H9 (cell line): ENCODE data around the gene KISS1R. TPM values are rescaled to one million over a fixed set of nuclear protein-coding genes. Genes with fewer than 3 reads are reported as not detected.

Experiments used
- DNase-seq: peaks from one replicate; pipeline ENCODE4 v3.0.0-alpha.2; 2017
- H2AFZ ChIP-seq: one replicate; pipeline ENCODE4 v1.6.1; 2013; ENCODE audit warnings: mild to moderate bottlenecking, low read length, control low read depth, moderate library complexity
- H2AK5ac ChIP-seq: 2 replicates; pipeline ENCODE4 v1.6.1; 2013; ENCODE audit warnings: low read length, control low read depth, mixed read lengths; ENCODE audit not compliant: insufficient read length
- H2BK120ac ChIP-seq: one replicate; pipeline ENCODE4 v1.6.1; 2013; ENCODE audit warnings: low read depth, mild to moderate bottlenecking, low read length, control low read depth, inconsistent platforms; ENCODE audit not compliant: poor library complexity, severe bottlenecking
- H2BK12ac ChIP-seq: 2 replicates; pipeline ENCODE4 v1.6.1; 2013; ENCODE audit warnings: low read length, control low read depth, mixed read lengths, low read depth; ENCODE audit not compliant: insufficient read length
- H2BK15ac ChIP-seq: 2 replicates; pipeline ENCODE4 v1.6.1; 2013; ENCODE audit warnings: low read depth, low read length, control low read depth
- H2BK20ac ChIP-seq: one replicate; pipeline ENCODE4 v1.6.1; 2013; ENCODE audit warnings: low read depth, mild to moderate bottlenecking, low read length, control low read depth, inconsistent platforms; ENCODE audit not compliant: poor library complexity, severe bottlenecking
- H2BK5ac ChIP-seq: 2 replicates; pipeline ENCODE4 v1.6.1; 2013; ENCODE audit warnings: low read length, control low read depth, mixed read lengths; ENCODE audit not compliant: insufficient read length
- H3K14ac ChIP-seq: 2 replicates; pipeline ENCODE4 v1.6.1; 2013; ENCODE audit warnings: low read length, control low read depth; ENCODE audit not compliant: insufficient read depth
- H3K18ac ChIP-seq: 2 replicates; pipeline ENCODE4 v1.6.1; 2013; ENCODE audit warnings: low read depth, mild to moderate bottlenecking, mixed read lengths, low read length, control low read depth; ENCODE audit not compliant: insufficient read length
- H3K23ac ChIP-seq: 2 replicates; pipeline ENCODE4 v1.6.1; 2013; ENCODE audit warnings: low read length, control low read depth, mixed read lengths, low read depth; ENCODE audit not compliant: insufficient read length
- H3K23me2 ChIP-seq: 2 replicates; pipeline ENCODE4 v1.6.1; 2013; ENCODE audit warnings: low read depth, mild to moderate bottlenecking, mixed read lengths, low read length, control low read depth; ENCODE audit not compliant: insufficient read length, poor library complexity, severe bottlenecking
- H3K27ac ChIP-seq: 2 replicates; pipeline ENCODE4 v1.5.1; 2013; ENCODE audit warnings: low read length, control low read depth, mixed read lengths, low read depth; ENCODE audit not compliant: insufficient read length
- H3K27me3 ChIP-seq: 2 replicates; pipeline ENCODE4 v1.6.1; 2013; ENCODE audit warnings: low read length, control low read depth, inconsistent platforms; ENCODE audit not compliant: insufficient read depth
- H3K4ac ChIP-seq: 2 replicates; pipeline ENCODE4 v1.6.1; 2013; ENCODE audit warnings: low read depth, mild to moderate bottlenecking, control low read depth, inconsistent platforms, low read length, moderate library complexity
- H3K4me1 ChIP-seq: 2 replicates; pipeline ENCODE4 v1.6.1; 2013; ENCODE audit warnings: low read length, control low read depth, inconsistent platforms; ENCODE audit not compliant: insufficient read depth
- H3K4me2 ChIP-seq: 2 replicates; pipeline ENCODE4 v1.6.1; 2013; ENCODE audit warnings: low read length, control low read depth, mixed read lengths; ENCODE audit not compliant: insufficient read length, insufficient read depth
- H3K56ac ChIP-seq: 2 replicates; pipeline ENCODE4 v1.6.1; 2013; ENCODE audit warnings: low read depth, mild to moderate bottlenecking, mixed read lengths, low read length, control low read depth; ENCODE audit not compliant: insufficient read length
- H3K79me1 ChIP-seq: 2 replicates; pipeline ENCODE4 v1.6.1; 2013; ENCODE audit warnings: low read depth, mild to moderate bottlenecking, moderate library complexity, low read length, control low read depth, inconsistent platforms; ENCODE audit not compliant: insufficient read depth, poor library complexity, severe bottlenecking
- H3K79me2 ChIP-seq: 2 replicates; pipeline ENCODE4 v1.6.1; 2013; ENCODE audit warnings: low read length, control low read depth, inconsistent platforms; ENCODE audit not compliant: insufficient read depth
- H3K9ac ChIP-seq: 2 replicates; pipeline ENCODE4 v1.6.1; 2013; ENCODE audit warnings: low read length, control low read depth, mixed read lengths; ENCODE audit not compliant: insufficient read length; ENCODE audit errors: extremely low read depth
- H3K9me3 ChIP-seq: one replicate; pipeline ENCODE4 v1.6.1; 2013; ENCODE audit warnings: low read depth, low read length, inconsistent platforms; ENCODE audit not compliant: control insufficient read depth
- H3T11ph ChIP-seq: one replicate; pipeline ENCODE4 v1.6.1; 2013; ENCODE audit warnings: mild to moderate bottlenecking, low read length, control low read depth, inconsistent platforms
- H4K20me1 ChIP-seq: one replicate; pipeline ENCODE4 v1.6.1; 2013; ENCODE audit not compliant: control insufficient read depth, insufficient read length, insufficient read depth
- H4K5ac ChIP-seq: 2 replicates; pipeline ENCODE4 v1.6.1; 2013; ENCODE audit warnings: low read depth, mild to moderate bottlenecking, mixed read lengths, low read length, control low read depth; ENCODE audit not compliant: insufficient read length
- H4K8ac ChIP-seq: replicated peaks from 2 replicates; pipeline ENCODE4 v1.6.1; 2013; ENCODE audit warnings: low read length, control low read depth, mixed read lengths, low read depth; ENCODE audit not compliant: insufficient read length
- H4K91ac ChIP-seq: 2 replicates; pipeline ENCODE4 v1.6.1; 2013; ENCODE audit warnings: low read depth, mild to moderate bottlenecking, moderate library complexity, mixed read lengths, low read length, control low read depth; ENCODE audit not compliant: insufficient read length
- H3K27ac Mint-ChIP-seq, 3 experiments: 2 replicates in 2 of 3; 3 replicates in 1 of 3; pipeline ENCODE4 v1.8.0; 2020 to 2021; ENCODE audit warnings: mixed read lengths in 3 of 3, mild to moderate bottlenecking in 1 of 3, moderate library complexity in 1 of 3
- H3K27me3 Mint-ChIP-seq: 2 replicates; pipeline ENCODE4 v1.8.0; 2021; ENCODE audit warnings: low read depth, mild to moderate bottlenecking, moderate library complexity, mixed read lengths
- H3K36me3 Mint-ChIP-seq, 3 experiments: 2 replicates in 2 of 3; 3 replicates in 1 of 3; pipeline ENCODE4 v1.8.0; 2020 to 2021; ENCODE audit warnings: low read depth in 3 of 3, mixed read lengths in 3 of 3; ENCODE audit not compliant: insufficient read depth in 1 of 3
- H3K4me1 Mint-ChIP-seq, 2 experiments: 2 replicates each; pipeline ENCODE4 v1.8.0; 2020; ENCODE audit warnings: mixed read lengths in 2 of 2
- H3K4me3 Mint-ChIP-seq, 2 experiments: 2 replicates in 1 of 2; 3 replicates in 1 of 2; pipeline ENCODE4 v1.8.0; 2020 to 2021; ENCODE audit warnings: mild to moderate bottlenecking in 2 of 2, mixed read lengths in 2 of 2, moderate library complexity in 1 of 2
- H3K9me3 Mint-ChIP-seq, 2 experiments: 2 replicates in 1 of 2; 3 replicates in 1 of 2; pipeline ENCODE4 v1.8.0; 2020; ENCODE audit warnings: mild to moderate bottlenecking in 2 of 2, mixed read lengths in 2 of 2, moderate library complexity in 1 of 2
- CTCF ChIP-seq: fragments of 200-600 bp; sonication (generic); conservative IDR thresholded peaks from 3 replicates; pipeline ENCODE4 v1.8.0; 2021; ENCODE audit warnings: antibody characterized with exemption, mild to moderate bottlenecking
- WGBS: extraction: QIAGEN DNeasy Blood & Tissue Kit; methylation state at CpG from one replicate; pipeline ENCODE4 v1.1.7; 2013; ENCODE audit warnings: missing lambda C conversion rate, low lambda C conversion rate, mixed read lengths; ENCODE audit not compliant: insufficient read length; ENCODE audit errors: extremely low coverage; 5-methylcytosine and 5-hydroxymethylcytosine counted together
- total RNA-seq: library from RNA; stranded (reverse); gene quantifications from 2 replicates; pipeline ENCODE4 v1.2.1, GENCODE V29; 2021

Gene KISS1R
- total RNA-seq, 1 experiment from 2014 or later, result 3.3 TPM

GRCh38 chr19:912181-913079 lies 4.7 kb upstream of the KISS1R start:
- peaks cover 0 to 3% of the 10 kb centered on the region in 2 experiments; a peak in 1 of 5 replicates for H3K9me3 Mint-ChIP-seq
- no peak overlapping the region for H3K56ac ChIP-seq
- H4K91ac ChIP-seq, result no peak overlapping the region

More at GRCh38 chr19:912181-913079, 4.7 kb upstream of the KISS1R start:
- no peak for TF ChIP-seq CTCF
- WGBS, result no CpG with 5 or more reads among the region's 69 CpGs
- Histone ChIP-seq H2BK12ac (no peak overlapping the region), H2BK120ac (no peak overlapping the region), H3T11ph (no peak overlapping the region), H3K23ac (no peak overlapping the region), H4K8ac (no peak overlapping the region), H3K18ac (no peak overlapping the region), H2AFZ (no peak overlapping the region), H2BK5ac (no peak overlapping the region), H3K79me1 (peaks cover 5% of the 10 kb centered on the region), H3K23me2 (peaks cover 16% of the 10 kb centered on the region), H4K20me1 (no peaks in the 10 kb centered on the region), H2AK5ac (no peak overlapping the region), H3K27ac (no peak overlapping the region), H3K79me2 (peaks cover 5% of the 10 kb centered on the region; the same call in 1 of the 2 replicates), H3K9me3 (no peaks in the 10 kb centered on the region), H3K4ac (no peak overlapping the region), H3K14ac (peak overlapping the region; percentile 65; the same call in 1 of the 2 replicates), H2BK15ac (no peak overlapping the region), H3K4me2 (peak overlapping the region; percentile 42), H3K27me3 (no peaks in the 10 kb centered on the region; the same call in 1 of the 2 replicates), H3K4me1 (no peaks in the 10 kb centered on the region), H2BK20ac (no peak overlapping the region), H3K9ac (no peak overlapping the region), H4K5ac (no peak overlapping the region)
- peaks cover 0 to 13% of the 10 kb centered on the region in 2 experiments; a peak in 2 of 4 replicates for H3K4me1 Mint-ChIP-seq
- peaks cover 33% of the 10 kb centered on the region for H3K27me3 Mint-ChIP-seq
- no peak for DNase-seq
- H3K27ac Mint-ChIP-seq, result no peak overlapping the region
- H3K4me3 Mint-ChIP-seq, result peak overlapping the region; percentile 75 to 87
- peaks cover 0 to 12% (median 5%) of the 10 kb centered on the region in 3 experiments; a peak in 3 of 7 replicates for H3K36me3 Mint-ChIP-seq
